Activated CD8-positive, alpha-beta T cell treated with anti-CD3 and anti-CD28 coated beads for 36 hours (primary cell): Measurements from ENCODE around the gene TNRC6C. TPM values are rescaled to one million over a fixed set of nuclear protein-coding genes. Genes with fewer than 3 reads are reported as not detected.

Source experiments
- ATAC-seq: fragments of 200-7000 bp; cut with Tn5 transposase; one replicate; pipeline ENCODE4 v1.10.0; 2021; ENCODE audit warnings: mild to moderate bottlenecking, moderate library complexity
- CTCF ChIA-PET: fragments of 350-600 bp; sonication (Branson Sonifier 250); formaldehyde crosslinking; loops from one replicate; lab custom pipeline; 2021; ENCODE audit warnings: antibody characterized with exemption; lab: Charles Lee
- POLR2A ChIA-PET: fragments of 350-600 bp; sonication (Branson Sonifier 250); formaldehyde crosslinking; loops from one replicate; lab custom pipeline; 2021; ENCODE audit warnings: antibody characterized with exemption; lab: Charles Lee
- DNase-seq: peaks from one replicate; pipeline ENCODE4 v3.0.0-alpha.2; 2020
- H3K27ac Mint-ChIP-seq: one replicate; pipeline ENCODE4 v1.8.0; 2021; ENCODE audit warnings: mild to moderate bottlenecking, mixed read lengths
- H3K27me3 Mint-ChIP-seq: one replicate; pipeline ENCODE4 v1.8.0; 2021; ENCODE audit warnings: mixed read lengths
- H3K36me3 Mint-ChIP-seq: one replicate; pipeline ENCODE4 v1.8.0; 2021; ENCODE audit warnings: low read depth, mixed read lengths
- H3K4me1 Mint-ChIP-seq: one replicate; pipeline ENCODE4 v1.8.0; 2021; ENCODE audit warnings: low read depth, mixed read lengths
- H3K4me3 Mint-ChIP-seq: one replicate; pipeline ENCODE4 v1.8.0; 2021; ENCODE audit warnings: mild to moderate bottlenecking, moderate library complexity, mixed read lengths
- H3K9me3 Mint-ChIP-seq: one replicate; pipeline ENCODE4 v1.8.0; 2021; ENCODE audit warnings: mixed read lengths
- CTCF ChIP-seq: fragments of 200-600 bp; IDR thresholded peaks from one replicate; pipeline ENCODE4 v1.8.0; 2022; ENCODE audit warnings: antibody characterized with exemption, mild to moderate bottlenecking
- intact Hi-C: fragments of 100-400 bp; cut with micrococcal nuclease; formaldehyde crosslinking; loops from one replicate; pipeline ENCODE4 v1.10.0; 2022
- total RNA-seq, 2 experiments: library from RNA; stranded (reverse); gene quantifications; one replicate each; pipeline ENCODE4 v1.2.3, GENCODE V29; 2021

The TNRC6C gene
- total RNA-seq, 2 experiments from 2014 or later = 26.4 to 26.6 TPM

GRCh38 chr17:78144147-78144719 is 185.7 kb downstream of the TNRC6C start:
- no peak for DNase-seq
- H3K27ac Mint-ChIP-seq = no peak overlapping the region
- TF ChIP-seq CTCF = no peak
- peaks cover 17% of the 10 kb centered on the region for H3K36me3 Mint-ChIP-seq
- H3K4me3 Mint-ChIP-seq = no peak overlapping the region
- ATAC-seq = no peak
- peaks cover 42% of the 10 kb centered on the region for H3K4me1 Mint-ChIP-seq
- ChIA-PET POLR2A (interaction anchor here (0.8 to 19.2 kb wide), 7 partner anchors 8 to 32 kb away, joined by 3 to 335 read pairs (median 8); partner anchors contain the start of genes SYNGR2, TMC6 and TMC8), CTCF (interaction anchor here (3.3 kb wide), 1 partner anchor 32 kb away, joined by 10 read pairs; no protein-coding TSS in a partner anchor)
- intact Hi-C loops = no loop called here
- no peaks in the 10 kb centered on the region for H3K9me3 Mint-ChIP-seq
- H3K27me3 Mint-ChIP-seq = no peaks in the 10 kb centered on the region

- no peaks in the 10 kb centered on the region for H3K27me3 Mint-ChIP-seq
- ChIA-PET POLR2A (interaction anchor here (0.6 to 19.2 kb wide), 6 partner anchors 16 to 34 kb away, joined by 3 to 335 read pairs (median 6); partner anchors contain the start of genes SYNGR2, TMC6 and TMC8), CTCF (interaction anchor here (0.6 to 3.3 kb wide), 3 partner anchors 32 to 54 kb away, joined by 3 to 10 read pairs (median 5); no protein-coding TSS in a partner anchor)
- no peak for TF ChIP-seq CTCF
- H3K36me3 Mint-ChIP-seq = peaks cover 15% of the 10 kb centered on the region
- peaks cover 38% of the 10 kb centered on the region for H3K4me1 Mint-ChIP-seq
- H3K9me3 Mint-ChIP-seq = no peaks in the 10 kb centered on the region
- no peak overlapping the region for H3K27ac Mint-ChIP-seq
- intact Hi-C loops = no loop called here
- DNase-seq (no peak), ATAC-seq (no peak)
- H3K4me3 Mint-ChIP-seq = no peak overlapping the region
Measured at GRCh38 chr17:78144736-78145641, 186.5 kb downstream of the TNRC6C start.

- no peaks in the 10 kb centered on the region for H3K27me3 Mint-ChIP-seq
- ChIA-PET CTCF (interaction anchor here (0.8 kb wide), 1 partner anchor 9 kb away, joined by 3 read pairs; no protein-coding TSS in a partner anchor), POLR2A (interaction anchor here (1.4 to 19.2 kb wide), 3 partner anchors 9 to 24 kb away, joined by 4 to 335 read pairs (median 4); partner anchors contain the start of genes TMC6 and TMC8)
- DNase-seq = no peak
- no peak for ATAC-seq
- H3K9me3 Mint-ChIP-seq = no peaks in the 10 kb centered on the region
- intact Hi-C loops = no loop called here
- peaks cover 30% of the 10 kb centered on the region for H3K4me1 Mint-ChIP-seq
- TF ChIP-seq CTCF = no peak
- H3K27ac Mint-ChIP-seq = no peak overlapping the region
- no peak overlapping the region for H3K4me3 Mint-ChIP-seq
- peaks cover 7% of the 10 kb centered on the region for H3K36me3 Mint-ChIP-seq
Measured at GRCh38 chr17:78146471-78146869, 188.0 kb downstream of the TNRC6C start.

GRCh38 chr17:78146881-78147280 is 188.4 kb downstream of the TNRC6C start:
- H3K4me3 Mint-ChIP-seq = no peak overlapping the region
- no peak overlapping the region for H3K27ac Mint-ChIP-seq
- no peaks in the 10 kb centered on the region for H3K27me3 Mint-ChIP-seq
- no peaks in the 10 kb centered on the region for H3K9me3 Mint-ChIP-seq
- ChIA-PET POLR2A (interaction anchor here (1.4 to 19.2 kb wide), 3 partner anchors 9 to 24 kb away, joined by 4 to 335 read pairs (median 4); partner anchors contain the start of genes TMC6 and TMC8), CTCF (interaction anchor here (0.8 kb wide), 1 partner anchor 9 kb away, joined by 3 read pairs; no protein-coding TSS in a partner anchor)
- H3K4me1 Mint-ChIP-seq = peaks cover 27% of the 10 kb centered on the region
- intact Hi-C loops = no loop called here
- DNase-seq (no peak), ATAC-seq (no peak)
- H3K36me3 Mint-ChIP-seq = peaks cover 5% of the 10 kb centered on the region
- TF ChIP-seq CTCF = no peak
